Stimulated activated CD4-positive, alpha-beta T cell treated with anti-CD3 and anti-CD28 coated beads, TNF-alpha, amount 100 ng/mL, for 24 hours (primary cell): ENCODE data around the gene SMPD3.

Experiments used
- DNase-seq, 3 experiments: peaks; one replicate each; pipeline ENCODE4 v3.0.0-alpha.2; 2020; ENCODE audit warnings: low read depth in 3 of 3

Gene SMPD3

DNA sequence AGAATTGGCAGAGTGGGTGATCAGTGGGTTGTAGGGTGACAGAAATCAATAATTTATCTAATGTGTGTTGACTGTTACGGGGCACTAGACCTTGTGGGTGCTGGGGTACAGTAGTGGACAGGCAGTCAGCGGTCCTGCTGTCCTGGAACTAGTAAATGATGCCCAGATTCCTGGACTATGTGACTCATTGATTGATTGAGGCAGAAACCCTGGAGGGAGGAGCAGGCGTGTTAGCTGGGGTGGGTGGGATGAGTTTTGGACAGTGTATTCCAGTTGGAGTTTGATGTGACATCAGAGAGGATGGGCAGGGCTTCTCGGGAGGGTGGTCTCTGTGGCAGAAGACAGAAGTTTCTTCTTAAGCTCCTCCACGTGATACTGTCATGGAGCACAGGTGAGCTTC is 113.1 kb downstream of the SMPD3 start:
- DNase-seq, result no peak

DNA sequence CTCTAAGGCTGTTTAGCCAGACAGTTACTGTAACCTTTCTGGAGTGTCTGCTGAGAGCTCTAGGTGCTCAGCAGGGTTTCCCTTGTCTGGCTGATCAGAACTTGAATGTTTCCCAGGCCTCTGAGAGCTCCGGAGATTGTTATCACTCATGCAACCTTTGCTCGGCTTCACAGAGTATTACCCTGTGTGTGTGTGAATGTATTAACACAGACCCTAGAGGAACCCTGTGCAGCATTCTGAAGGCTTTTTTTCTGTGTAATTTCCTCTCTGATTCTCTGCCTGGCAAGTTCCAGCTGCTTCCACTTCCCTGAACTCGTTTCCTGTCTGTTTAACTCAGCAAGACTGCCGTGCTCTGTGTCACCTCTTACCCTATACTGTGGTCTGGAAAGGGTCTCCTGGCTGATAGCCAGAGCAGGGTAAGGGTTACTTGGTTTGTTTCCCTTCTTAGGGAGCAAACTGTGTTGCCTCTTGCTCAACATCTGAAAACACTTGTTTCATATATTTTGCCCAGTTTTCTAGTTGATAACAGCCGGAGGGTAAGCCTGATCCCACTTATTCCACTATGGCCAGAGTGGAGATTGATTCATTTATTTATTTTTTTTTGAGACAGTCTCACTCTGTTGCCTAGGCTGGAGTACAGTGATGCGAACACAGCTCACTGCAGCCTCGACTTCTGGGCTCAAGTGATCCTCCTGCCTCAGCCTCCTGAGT is 115.7 kb downstream of the SMPD3 start:
- DNase-seq, result no peak

DNA sequence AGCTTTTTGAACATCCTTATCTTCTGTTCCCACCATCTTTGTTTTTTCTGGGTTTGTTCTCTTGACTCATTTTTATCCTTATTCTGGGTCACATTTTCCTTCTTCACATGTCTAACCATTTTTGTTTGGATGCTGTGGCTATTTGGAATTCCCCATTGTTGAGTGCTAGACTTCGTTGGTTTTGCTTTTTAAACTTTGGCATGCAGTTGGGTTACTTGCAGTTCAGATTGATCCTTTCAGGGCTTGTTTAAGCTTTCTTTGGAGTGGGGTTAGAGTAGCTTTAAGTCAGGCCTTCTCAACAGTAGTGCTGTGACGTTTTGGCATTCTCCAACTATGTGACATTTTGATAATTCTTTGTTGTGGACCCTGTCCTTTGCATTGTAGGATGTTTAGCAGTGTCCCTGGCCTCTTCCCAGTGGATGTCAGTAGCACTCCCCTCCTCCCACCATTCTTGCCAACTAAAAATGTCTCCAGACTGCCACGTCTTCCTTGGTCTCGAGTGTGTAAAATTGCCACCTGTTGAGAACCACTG is 116.4 kb downstream of the SMPD3 start:
- DNase-seq, result no peak

DNA sequence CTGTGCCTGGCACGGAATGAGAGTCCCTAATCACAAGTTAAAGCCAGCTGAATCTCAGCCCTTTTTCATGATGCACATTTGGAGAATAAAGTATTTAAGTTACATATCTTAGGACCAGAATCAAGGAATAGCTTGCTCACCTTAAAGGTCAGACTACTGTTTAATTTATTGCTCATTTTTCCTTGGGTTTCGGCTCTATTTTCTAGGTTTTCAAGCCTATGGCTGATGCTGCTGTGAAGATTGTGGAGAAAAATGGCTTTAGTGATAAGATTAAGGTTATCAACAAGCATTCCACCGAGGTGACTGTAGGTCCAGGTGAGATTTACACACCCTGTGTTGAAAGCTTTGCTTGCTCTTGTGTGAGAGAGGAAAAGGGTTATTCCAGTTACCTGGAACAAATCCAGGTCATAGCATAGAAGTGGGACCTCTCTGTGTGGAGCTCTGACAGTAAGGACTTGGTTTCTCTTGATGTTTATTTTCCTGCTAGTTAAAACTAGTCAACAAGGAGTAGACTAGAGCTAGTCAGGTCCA is 119.4 kb downstream of the SMPD3 start:
- no peak for DNase-seq

DNA sequence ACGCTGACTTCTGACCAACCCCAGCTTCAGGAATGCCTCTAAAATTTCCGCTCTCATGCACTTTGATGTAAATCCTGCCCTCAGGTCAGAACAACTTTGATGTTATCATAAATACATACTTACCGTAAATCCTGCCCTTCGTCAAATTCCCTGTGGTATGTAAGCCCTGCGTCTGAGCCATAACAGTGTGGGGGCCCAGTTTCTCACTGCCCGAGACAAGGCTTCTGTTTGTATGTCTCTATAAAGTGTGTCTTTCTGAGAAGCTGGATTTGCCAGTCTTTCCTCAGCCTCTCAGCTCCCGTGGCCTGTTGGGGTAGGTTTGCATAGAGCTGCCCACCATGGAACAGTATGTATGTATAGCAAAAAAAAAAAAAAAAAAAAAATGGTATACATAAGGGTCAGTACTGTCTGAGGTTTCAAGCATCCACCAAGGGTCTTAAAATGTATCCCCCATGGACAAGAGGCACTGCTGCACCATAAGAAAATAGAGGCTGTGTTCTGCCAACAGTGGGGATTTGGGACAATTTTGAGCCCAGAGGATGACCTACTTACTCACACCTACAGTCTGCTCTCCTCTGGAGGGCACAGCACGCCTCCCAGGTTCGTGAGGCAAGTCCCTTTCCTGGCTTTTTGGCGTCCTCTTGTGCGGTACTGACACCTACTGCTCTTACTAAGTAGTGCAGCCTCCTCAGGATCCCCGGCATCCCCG is 120.0 kb downstream of the SMPD3 start:
- DNase-seq, result peak; percentile 58 to 71 (median 60)

DNA sequence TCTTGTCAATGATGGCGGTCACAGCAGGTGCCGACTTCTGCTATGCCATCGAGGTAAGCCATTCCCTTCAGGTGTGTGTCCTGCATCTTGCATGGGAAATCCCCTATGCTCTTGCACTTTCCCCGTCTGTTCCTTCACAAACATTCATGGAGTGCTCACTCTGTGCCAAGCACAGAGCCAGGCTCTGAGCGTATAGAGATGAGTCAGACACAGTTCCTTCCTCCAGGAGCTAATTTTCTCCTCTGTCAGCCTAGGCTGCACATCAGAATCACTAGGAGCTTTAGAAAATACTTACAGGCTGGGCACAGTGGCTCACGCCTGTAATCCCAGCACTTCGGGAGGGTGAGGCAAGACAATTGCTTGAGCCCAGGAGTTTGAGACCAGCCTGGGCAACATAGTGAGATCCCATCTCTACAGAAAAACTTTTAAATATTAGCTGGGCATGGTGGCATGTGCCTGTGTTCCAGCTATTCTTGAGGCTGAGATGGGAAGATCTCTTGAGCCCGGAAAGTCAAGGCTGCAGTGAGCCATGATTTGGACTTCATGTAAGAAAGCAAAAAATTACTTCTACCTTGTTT is 123.4 kb downstream of the SMPD3 start:
- DNase-seq, result no peak

GRCh38 chr16:68324336-68324735 is 124.0 kb downstream of the SMPD3 start:
- no peak for DNase-seq

GRCh38 chr16:68319185-68319908 is 129.0 kb downstream of the SMPD3 start:
- DNase-seq, result peak in 2 of 3 experiments; percentile 32 to 42

DNA sequence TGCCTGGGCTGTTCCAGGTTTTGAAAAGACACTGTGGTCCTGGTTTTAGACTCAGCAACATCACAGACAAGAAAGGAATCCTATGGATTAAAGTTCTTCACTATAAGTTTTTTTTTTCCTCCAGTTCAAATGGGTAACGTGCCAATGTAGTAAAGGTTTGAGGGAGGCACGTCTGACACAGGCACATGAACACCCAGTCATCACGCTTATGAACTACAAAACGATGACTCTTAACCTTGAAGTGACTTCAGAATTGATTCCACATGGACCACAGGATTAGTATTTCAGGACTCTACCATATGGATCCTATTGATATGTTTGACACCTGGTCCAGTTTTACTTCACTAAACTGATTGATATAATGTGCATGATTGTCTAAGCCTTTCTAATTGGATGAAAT is 135.2 kb downstream of the SMPD3 start:
- no peak for DNase-seq

DNA sequence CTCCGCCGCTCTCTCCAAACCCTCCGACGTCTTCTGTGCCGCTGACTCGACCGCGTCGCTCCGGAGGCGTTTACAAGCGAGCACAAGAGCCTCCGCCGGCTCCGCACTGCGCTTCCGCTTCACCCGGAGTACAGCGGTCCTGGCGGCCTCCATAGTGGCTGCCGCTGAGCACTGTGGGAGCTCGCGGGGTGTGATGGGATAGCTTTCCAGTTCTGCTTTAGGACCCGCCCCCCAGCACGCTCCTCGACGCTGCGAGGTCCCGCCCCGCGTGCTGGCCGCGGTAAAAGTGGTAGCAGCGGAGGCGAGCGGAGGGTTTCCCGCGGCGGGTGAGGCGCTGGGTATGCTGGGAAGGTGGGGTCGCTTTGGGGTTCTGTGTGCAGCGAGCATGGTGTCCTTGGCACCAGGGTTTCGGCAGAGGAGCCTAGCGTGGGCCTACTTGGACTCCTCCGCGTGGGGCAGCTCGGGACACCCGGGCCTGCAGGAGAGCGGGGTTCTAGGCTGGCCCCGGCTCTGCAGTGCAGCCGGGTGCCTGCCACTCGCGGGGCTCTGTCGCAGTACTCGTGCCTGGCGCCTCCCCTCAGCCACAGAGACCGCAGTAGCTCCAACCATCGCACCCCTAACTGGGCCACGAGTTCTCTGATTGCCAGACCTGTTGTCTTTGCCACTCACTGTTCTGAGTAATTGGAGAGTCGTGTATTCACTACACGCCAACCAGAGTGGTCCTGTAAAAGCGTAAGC is 137.4 kb downstream of the SMPD3 start, which contains the start of the genes PRMT7 and SLC7A6OS:
Gene PRMT7 (plus strand): TSS at position 246 of the 738 bp plus-strand sequence. CDS start 4,961 bp downstream, outside the sequence.
Gene SLC7A6OS (minus strand): TSS at position 173 of the 738 bp plus-strand sequence. CDS start 20 bp downstream, at position 153.
- DNase-seq, result peak; percentile 86 to 93 (median 89)

DNA sequence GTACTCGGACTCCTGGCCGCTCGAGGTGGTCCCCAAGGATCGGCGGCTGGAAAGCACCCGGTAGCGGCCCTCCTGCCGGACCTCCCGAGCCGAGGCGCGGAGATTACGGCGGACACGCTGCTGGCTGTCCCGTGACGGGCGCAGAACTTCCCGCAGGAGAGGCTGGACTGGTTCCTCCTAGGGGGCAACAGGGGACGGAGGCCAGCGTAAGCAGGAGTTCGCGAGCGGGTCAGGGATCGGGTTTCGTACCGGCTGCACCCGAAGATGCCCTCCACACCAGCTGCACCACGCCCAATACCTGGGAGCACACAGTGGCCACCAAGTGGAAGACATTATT is 137.9 kb downstream of the SMPD3 start:
- no peak for DNase-seq

DNA sequence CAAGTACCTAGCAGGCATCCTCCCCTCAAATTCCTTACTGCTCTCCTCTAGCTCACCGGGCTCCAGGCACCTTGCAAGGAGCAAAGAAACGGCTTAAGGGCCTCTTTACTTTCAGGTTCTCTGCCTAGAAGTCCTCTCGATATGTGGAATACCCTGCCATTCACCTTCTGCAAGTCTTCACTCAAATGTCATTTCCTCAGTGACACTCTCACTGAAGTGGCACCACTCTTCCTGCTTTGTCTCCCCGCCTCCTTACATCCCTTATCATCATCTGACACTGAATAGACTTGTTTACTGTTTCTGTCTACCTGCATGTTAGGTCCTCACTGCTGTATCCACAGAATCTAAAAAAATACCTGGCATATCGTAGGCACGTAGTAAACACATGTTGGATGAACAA is 138.5 kb downstream of the SMPD3 start:
- DNase-seq, result no peak
